Measurements from ENCODE around the gene DCHS2. TPM values are rescaled to one million over a fixed set of nuclear protein-coding genes. Genes with fewer than 3 reads are reported as not detected.

The DCHS2 gene
- total RNA-seq, 4 donors from 2014 or later = 0.40 to 1.4 (median 0.61) TPM

DNA sequence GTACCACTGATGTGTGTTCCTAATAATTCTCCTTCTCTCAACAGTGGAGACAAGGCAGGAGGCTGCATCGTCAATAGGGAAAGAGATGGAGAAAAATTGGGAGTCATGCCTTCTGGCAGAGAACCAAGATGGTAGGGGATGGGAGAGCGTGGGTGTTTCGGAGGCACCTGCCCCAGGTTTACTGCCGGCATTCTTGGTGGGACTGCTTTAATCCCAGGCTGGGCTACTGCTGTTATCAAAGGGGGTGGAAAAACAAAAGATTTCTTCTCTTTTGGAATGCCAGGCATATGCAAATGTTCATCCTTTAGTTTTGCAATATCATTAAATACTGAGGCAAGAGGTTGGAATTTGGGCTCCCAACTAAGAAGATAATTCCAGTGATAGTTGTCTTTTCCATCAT lies 257.0 kb downstream of the DCHS2 start:
- no peak overlapping the region for H3K27ac ChIP-seq
- intact Hi-C loops (cut with DNase I) = no loop called here
- H3K36me3 ChIP-seq = no peaks in the 10 kb centered on the region
- 83 to 88% methylated on average over 4 of the region's 4 CpGs for WGBS, 2 donors
- no peak for DNase-seq
- no peaks in the 10 kb centered on the region for H3K9me3 ChIP-seq
- TF ChIP-seq, protein P1, sequence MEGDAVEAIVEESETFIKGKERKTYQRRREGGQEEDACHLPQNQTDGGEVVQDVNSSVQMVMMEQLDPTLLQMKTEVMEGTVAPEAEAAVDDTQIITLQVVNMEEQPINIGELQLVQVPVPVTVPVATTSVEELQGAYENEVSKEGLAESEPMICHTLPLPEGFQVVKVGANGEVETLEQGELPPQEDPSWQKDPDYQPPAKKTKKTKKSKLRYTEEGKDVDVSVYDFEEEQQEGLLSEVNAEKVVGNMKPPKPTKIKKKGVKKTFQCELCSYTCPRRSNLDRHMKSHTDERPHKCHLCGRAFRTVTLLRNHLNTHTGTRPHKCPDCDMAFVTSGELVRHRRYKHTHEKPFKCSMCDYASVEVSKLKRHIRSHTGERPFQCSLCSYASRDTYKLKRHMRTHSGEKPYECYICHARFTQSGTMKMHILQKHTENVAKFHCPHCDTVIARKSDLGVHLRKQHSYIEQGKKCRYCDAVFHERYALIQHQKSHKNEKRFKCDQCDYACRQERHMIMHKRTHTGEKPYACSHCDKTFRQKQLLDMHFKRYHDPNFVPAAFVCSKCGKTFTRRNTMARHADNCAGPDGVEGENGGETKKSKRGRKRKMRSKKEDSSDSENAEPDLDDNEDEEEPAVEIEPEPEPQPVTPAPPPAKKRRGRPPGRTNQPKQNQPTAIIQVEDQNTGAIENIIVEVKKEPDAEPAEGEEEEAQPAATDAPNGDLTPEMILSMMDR (IDR thresholded peaks at IDR 0.05) = no peak
- no peak for TF ChIP-seq POLR2A (IDR thresholded peaks at IDR 0.05)
- no peaks in the 10 kb centered on the region for H3K27me3 ChIP-seq
- no peaks in the 10 kb centered on the region for H3K4me1 ChIP-seq
- no peak overlapping the region for H3K4me3 ChIP-seq (replicated peaks in 1 of 3)

DNA sequence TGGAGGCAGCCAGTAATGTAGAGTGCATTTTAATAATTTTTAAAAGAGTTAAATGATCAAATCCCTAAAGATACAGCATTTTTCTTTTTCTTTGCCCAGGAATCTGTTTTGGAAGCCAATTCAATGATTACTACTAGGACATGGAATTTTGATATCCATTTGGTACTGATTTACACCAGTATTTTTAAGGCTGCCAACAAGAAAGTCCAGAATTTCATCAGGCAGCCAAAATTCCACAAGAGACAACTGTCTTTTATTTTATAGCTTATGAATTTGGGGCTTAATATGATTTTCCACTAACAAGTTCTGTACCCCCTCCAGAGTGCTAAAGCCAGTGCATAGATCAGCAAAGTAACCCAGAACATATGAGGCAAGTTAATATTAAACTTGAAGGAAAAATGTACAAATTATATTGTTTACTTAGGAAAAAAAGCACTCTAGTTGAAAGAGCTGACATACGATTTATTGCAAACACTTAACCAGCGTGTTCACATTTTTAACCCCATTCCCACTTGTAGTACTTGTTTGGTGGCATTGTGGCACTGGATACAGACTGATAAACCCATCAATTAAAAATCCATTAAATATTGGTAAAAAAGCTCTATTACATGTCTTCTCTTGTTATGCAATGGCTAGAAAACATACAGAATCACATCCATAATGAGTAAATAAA lies 259.7 kb downstream of the DCHS2 start:
- no peak for DNase-seq
- WGBS, 2 donors = 35 to 49% methylated on average over 2 of the region's 2 CpGs
- TF ChIP-seq, protein P1 (IDR thresholded peaks at IDR 0.05) = no peak
- no peak for TF ChIP-seq POLR2A (IDR thresholded peaks at IDR 0.05)
- no peak overlapping the region for H3K4me3 ChIP-seq (replicated peaks in 1 of 3)
- no peak overlapping the region for H3K27ac ChIP-seq
- intact Hi-C loops (cut with DNase I) = no loop called here
- no peaks in the 10 kb centered on the region for H3K9me3 ChIP-seq
- no peaks in the 10 kb centered on the region for H3K27me3 ChIP-seq
- no peaks in the 10 kb centered on the region for H3K4me1 ChIP-seq
- no peaks in the 10 kb centered on the region for H3K36me3 ChIP-seq

DNA sequence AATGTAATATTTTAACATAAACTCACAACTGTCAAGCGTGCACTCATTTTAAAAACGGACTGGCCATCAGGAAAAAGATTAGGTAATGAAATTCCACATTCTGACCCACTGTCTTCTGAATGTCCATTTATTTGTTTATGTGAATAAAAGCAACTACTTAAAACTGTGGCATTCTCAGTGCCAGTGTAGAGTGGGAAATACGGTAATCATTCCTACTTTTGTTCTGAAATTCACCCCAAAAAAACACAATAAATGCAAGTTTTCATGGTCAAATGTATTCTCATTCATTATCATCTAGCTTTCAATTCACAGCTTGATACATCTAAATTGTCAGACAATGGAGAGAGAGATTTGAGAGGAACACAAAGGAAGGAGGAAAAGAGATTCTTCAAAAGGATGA lies 260.9 kb downstream of the DCHS2 start:
- Histone ChIP-seq H3K4me3 (replicated peaks in 1 of 3) (no peak overlapping the region), H3K27me3 (no peaks in the 10 kb centered on the region), H3K36me3 (no peaks in the 10 kb centered on the region), H3K9me3 (no peaks in the 10 kb centered on the region), H3K4me1 (no peaks in the 10 kb centered on the region), H3K27ac (no peak overlapping the region)
- WGBS, 2 donors = 89% methylated on average over 3 of the region's 3 CpGs
- DNase-seq = no peak
- TF ChIP-seq, protein P1 (IDR thresholded peaks at IDR 0.05) = no peak
- no peak for TF ChIP-seq POLR2A (IDR thresholded peaks at IDR 0.05)
- intact Hi-C loops (cut with DNase I) = no loop called here

DNA sequence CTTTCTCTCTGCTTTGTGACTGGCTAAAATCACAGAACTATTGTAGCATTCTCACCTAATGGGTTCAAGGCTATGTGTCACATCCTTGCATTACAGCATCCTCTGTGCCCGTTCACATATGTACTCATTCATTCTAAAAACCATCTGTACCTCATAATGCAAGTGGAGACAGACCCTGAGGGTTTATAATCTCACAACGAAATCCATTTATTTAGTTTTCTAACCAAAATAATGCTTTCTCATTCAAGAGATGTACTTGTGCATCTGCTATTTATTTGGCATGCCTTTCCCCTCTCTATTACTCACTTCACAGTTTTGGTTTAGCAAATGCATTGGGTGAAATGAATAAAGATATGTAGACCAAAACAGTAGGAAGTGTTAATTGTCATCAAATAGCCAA lies 261.5 kb downstream of the DCHS2 start:
- Histone ChIP-seq H3K4me1 (no peaks in the 10 kb centered on the region), H3K9me3 (no peaks in the 10 kb centered on the region), H3K36me3 (no peaks in the 10 kb centered on the region), H3K27ac (no peak overlapping the region), H3K4me3 (replicated peaks in 1 of 3) (no peak overlapping the region), H3K27me3 (no peaks in the 10 kb centered on the region)
- TF ChIP-seq, protein P1 (IDR thresholded peaks at IDR 0.05) = no peak
- TF ChIP-seq POLR2A (IDR thresholded peaks at IDR 0.05) = no peak
- WGBS, 2 donors = 72 to 74% methylated on average over 2 of the region's 2 CpGs
- no peak for DNase-seq
- intact Hi-C loops (cut with DNase I) = no loop called here

DNA sequence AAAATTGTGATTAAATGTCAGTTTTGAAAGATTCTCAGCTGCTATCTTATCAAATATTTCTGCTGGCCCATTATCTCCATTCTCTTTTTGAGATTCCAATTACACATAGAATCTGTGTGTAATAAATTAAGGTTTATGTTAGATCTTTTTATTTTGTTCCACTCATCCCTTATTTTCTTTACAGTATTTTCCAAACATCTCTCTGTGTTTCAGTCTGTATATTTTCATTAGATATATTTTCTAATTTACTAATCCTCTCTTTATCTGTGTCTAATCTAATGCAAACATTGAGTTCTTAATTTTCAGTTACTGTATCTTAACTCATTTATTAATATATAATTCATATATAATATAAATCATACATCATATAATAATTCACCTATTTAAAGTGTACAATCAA lies 268.7 kb downstream of the DCHS2 start:
- no peak overlapping the region for H3K4me3 ChIP-seq (replicated peaks in 1 of 3)
- intact Hi-C loops (cut with DNase I) = no loop called here
- H3K4me1 ChIP-seq = no peaks in the 10 kb centered on the region
- TF ChIP-seq, protein P1 (IDR thresholded peaks at IDR 0.05) = no peak
- TF ChIP-seq POLR2A (IDR thresholded peaks at IDR 0.05) = no peak
- no peaks in the 10 kb centered on the region for H3K27me3 ChIP-seq
- no peak for DNase-seq
- no peaks in the 10 kb centered on the region for H3K9me3 ChIP-seq
- H3K36me3 ChIP-seq = no peaks in the 10 kb centered on the region
- H3K27ac ChIP-seq = no peak overlapping the region
